HG03457 (cell line): ENCODE measurements around the gene IFI27L1.

Experiments
- ATAC-seq: cut with Tn5 transposase; IDR thresholded peaks from one replicate; pipeline ENCODE4 v1.9.1; 2021; ENCODE audit warnings: moderate number of reproducible peaks; ENCODE audit not compliant: unreplicated experiment

IFI27L1 gene

GRCh38 chr14:94080621-94081385 is at the start of gene IFI27L1, which contains the start of gene DDX24:
IFI27L1 (plus strand) TSS chr14:94081310; CDS start chr14:94096938, 15,628 bp downstream.
DDX24 (minus strand) TSS chr14:94081202; CDS start chr14:94079742, 1,460 bp downstream.
- ATAC-seq = peak; percentile 94

GRCh38 chr14:94031883-94032279 is 49.2 kb upstream of the IFI27L1 start:
- ATAC-seq = no peak

GRCh38 chr14:94034886-94035285 is 46.2 kb upstream of the IFI27L1 start:
- ATAC-seq = no peak

GRCh38 chr14:94036313-94037167 is 44.6 kb upstream of the IFI27L1 start:
- ATAC-seq = peak; percentile 69

GRCh38 chr14:94037954-94038353 is 43.2 kb upstream of the IFI27L1 start:
- ATAC-seq = no peak

GRCh38 chr14:94038510-94038909 is 42.6 kb upstream of the IFI27L1 start:
- ATAC-seq = no peak

- no peak for ATAC-seq
Measured at GRCh38 chr14:94038921-94039629, 42.0 kb upstream of the IFI27L1 start.

GRCh38 chr14:94040247-94040646 is 40.9 kb upstream of the IFI27L1 start:
- no peak for ATAC-seq

- ATAC-seq = no peak
Measured at GRCh38 chr14:94040796-94041195, 40.3 kb upstream of the IFI27L1 start.

GRCh38 chr14:94041551-94042346 is 39.4 kb upstream of the IFI27L1 start:
- no peak for ATAC-seq

- no peak for ATAC-seq
Measured at GRCh38 chr14:94042433-94043091, 38.5 kb upstream of the IFI27L1 start.

GRCh38 chr14:94043111-94043755 is 37.9 kb upstream of the IFI27L1 start:
- no peak for ATAC-seq

- no peak for ATAC-seq
Measured at GRCh38 chr14:94043756-94044475, 37.2 kb upstream of the IFI27L1 start.

- no peak for ATAC-seq
Measured at GRCh38 chr14:94044476-94045091, 36.5 kb upstream of the IFI27L1 start.

- ATAC-seq = no peak
Measured at GRCh38 chr14:94045101-94045500, 36.0 kb upstream of the IFI27L1 start.

GRCh38 chr14:94045563-94046345 is 35.4 kb upstream of the IFI27L1 start:
- ATAC-seq = no peak

GRCh38 chr14:94046696-94047250 is 34.3 kb upstream of the IFI27L1 start:
- ATAC-seq = no peak
